Endothelial cell (in vitro differentiated cells): ENCODE measurements around the gene DPH1. TPM values are rescaled to one million over a fixed set of nuclear protein-coding genes. Genes with fewer than 3 reads are reported as not detected.

Experiments
- DNase-seq: peaks from one replicate; pipeline ENCODE4 v3.0.0; 2021; ENCODE audit warnings: low spot score
- H3K27ac Mint-ChIP-seq: one replicate; pipeline ENCODE4 v1.8.0; 2021; ENCODE audit warnings: mixed read lengths, inconsistent platforms; ENCODE audit not compliant: unreplicated experiment
- H3K27me3 Mint-ChIP-seq: one replicate; pipeline ENCODE4 v1.8.0; 2021; ENCODE audit warnings: mild to moderate bottlenecking, moderate library complexity, mixed read lengths, inconsistent platforms; ENCODE audit not compliant: unreplicated experiment
- H3K36me3 Mint-ChIP-seq: one replicate; pipeline ENCODE4 v1.8.0; 2021; ENCODE audit warnings: mild to moderate bottlenecking, low read depth, mixed read lengths, inconsistent platforms; ENCODE audit not compliant: unreplicated experiment
- H3K4me1 Mint-ChIP-seq: one replicate; pipeline ENCODE4 v1.8.0; 2021; ENCODE audit warnings: mild to moderate bottlenecking, mixed read lengths, inconsistent platforms; ENCODE audit not compliant: unreplicated experiment
- H3K4me3 Mint-ChIP-seq: one replicate; pipeline ENCODE4 v1.8.0; 2021; ENCODE audit warnings: mild to moderate bottlenecking, mixed read lengths, inconsistent platforms; ENCODE audit not compliant: unreplicated experiment
- H3K9me3 Mint-ChIP-seq: one replicate; pipeline ENCODE4 v1.8.0; 2021; ENCODE audit warnings: mixed read lengths, inconsistent platforms; ENCODE audit not compliant: unreplicated experiment
- total RNA-seq: library from RNA; stranded (reverse); fragmentation: NEBNext Ultra II Directional; extraction: Animal tissue kit (Norgen Biotek cat#: 25700); gene quantifications from one replicate; pipeline ENCODE4 v1.2.1, GENCODE V29; 2021; ENCODE audit not compliant: unreplicated experiment
- TF ChIP-seq, protein P1 (sequence below): fragments of 200-600 bp; sonication (generic); IDR thresholded peaks from one replicate; pipeline ENCODE4 v1.5.0; 2021; ENCODE audit warnings: antibody characterized with exemption; ENCODE audit not compliant: unreplicated experiment

The DPH1 gene
- total RNA-seq, 1 donor from 2014 or later: 27.1 TPM

DNA sequence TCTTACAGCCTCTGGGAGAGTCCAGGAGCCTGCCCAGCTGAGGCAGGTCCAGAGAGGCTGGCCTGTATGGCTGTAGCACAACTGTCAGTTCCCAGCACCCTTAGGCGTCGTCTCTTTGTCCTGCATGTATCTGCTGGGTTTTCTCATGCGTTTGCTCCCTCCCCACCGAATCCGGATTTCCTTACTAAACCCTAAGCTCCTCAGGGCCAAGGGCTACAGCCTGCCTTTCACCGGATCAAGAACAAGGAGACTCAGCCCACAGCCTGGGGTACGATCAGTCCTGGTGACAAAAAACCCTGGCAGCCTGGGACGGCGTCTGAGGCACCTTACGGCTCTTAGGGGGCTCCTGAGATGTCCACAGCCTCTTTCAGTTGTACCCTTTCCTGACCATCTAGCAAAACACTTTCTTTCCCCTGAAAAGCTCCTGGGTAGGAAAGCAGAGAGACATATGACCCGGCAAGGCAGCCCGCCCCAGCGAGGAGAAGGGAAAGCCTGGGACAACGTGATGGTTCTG, 37.2 kb downstream of the DPH1 start:
- Mint-ChIP-seq H3K4me1 (peaks cover 70% of the 10 kb centered on the region), H3K36me3 (peaks cover 37% of the 10 kb centered on the region), H3K27me3 (peaks cover 16% of the 10 kb centered on the region), H3K27ac (no peak overlapping the region), H3K9me3 (no peaks in the 10 kb centered on the region), H3K4me3 (no peak overlapping the region)
- TF ChIP-seq, protein P1, sequence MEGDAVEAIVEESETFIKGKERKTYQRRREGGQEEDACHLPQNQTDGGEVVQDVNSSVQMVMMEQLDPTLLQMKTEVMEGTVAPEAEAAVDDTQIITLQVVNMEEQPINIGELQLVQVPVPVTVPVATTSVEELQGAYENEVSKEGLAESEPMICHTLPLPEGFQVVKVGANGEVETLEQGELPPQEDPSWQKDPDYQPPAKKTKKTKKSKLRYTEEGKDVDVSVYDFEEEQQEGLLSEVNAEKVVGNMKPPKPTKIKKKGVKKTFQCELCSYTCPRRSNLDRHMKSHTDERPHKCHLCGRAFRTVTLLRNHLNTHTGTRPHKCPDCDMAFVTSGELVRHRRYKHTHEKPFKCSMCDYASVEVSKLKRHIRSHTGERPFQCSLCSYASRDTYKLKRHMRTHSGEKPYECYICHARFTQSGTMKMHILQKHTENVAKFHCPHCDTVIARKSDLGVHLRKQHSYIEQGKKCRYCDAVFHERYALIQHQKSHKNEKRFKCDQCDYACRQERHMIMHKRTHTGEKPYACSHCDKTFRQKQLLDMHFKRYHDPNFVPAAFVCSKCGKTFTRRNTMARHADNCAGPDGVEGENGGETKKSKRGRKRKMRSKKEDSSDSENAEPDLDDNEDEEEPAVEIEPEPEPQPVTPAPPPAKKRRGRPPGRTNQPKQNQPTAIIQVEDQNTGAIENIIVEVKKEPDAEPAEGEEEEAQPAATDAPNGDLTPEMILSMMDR: no peak
- DNase-seq: no peak

DNA sequence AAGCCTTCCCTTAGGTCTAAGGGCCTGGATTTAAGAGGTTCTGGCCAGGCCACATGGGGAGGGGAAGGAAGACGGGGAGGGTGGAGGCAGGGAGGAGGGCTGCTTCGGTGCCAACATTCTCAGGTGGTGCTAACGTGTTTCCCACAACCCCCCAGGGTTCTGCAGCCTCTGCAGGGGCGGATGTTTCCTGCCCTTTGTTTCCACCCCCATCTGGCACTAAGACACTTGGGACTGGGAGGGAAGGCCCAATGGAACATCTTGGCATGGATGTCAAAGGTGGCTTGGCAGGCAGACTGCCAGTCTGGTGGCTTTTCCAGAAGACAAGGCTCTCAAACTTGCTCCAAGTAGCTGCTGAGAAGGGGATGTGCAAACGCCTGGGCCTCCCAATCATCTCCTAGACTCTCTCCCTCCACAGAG, 37.7 kb downstream of the DPH1 start:
- DNase-seq: no peak
- Mint-ChIP-seq H3K4me3 (no peak overlapping the region), H3K27ac (no peak overlapping the region), H3K4me1 (peaks cover 65% of the 10 kb centered on the region), H3K27me3 (peaks cover 11% of the 10 kb centered on the region), H3K9me3 (no peaks in the 10 kb centered on the region), H3K36me3 (peaks cover 32% of the 10 kb centered on the region)
- TF ChIP-seq, protein P1: no peak

DNA sequence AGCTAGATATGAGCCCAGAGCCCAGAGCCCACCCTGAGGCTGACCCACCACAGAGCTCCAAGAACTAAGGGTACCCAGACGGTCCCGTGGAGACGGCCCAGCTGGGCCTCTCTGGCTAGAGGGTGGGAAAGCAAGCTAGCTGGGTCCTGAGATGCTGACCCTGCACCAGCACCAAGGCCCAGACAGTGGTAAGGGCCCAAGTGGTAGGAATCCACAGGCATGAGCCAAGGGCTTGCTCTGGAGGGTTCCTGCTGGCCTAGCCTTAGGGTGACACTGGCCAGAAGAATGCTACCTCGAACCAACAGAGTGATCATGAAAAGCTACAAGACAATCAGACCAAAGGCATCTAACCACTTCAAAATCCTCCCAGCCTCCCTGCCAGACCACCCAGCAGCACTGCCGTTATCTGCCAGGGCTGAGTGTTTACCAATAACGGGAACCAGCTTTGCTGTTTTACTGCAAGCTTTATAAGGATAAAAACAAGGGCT, 38.1 kb downstream of the DPH1 start:
- DNase-seq: no peak
- Mint-ChIP-seq H3K9me3 (no peaks in the 10 kb centered on the region), H3K36me3 (peaks cover 32% of the 10 kb centered on the region), H3K4me1 (peaks cover 61% of the 10 kb centered on the region), H3K27me3 (peaks cover 12% of the 10 kb centered on the region), H3K4me3 (no peak overlapping the region), H3K27ac (no peak overlapping the region)
- TF ChIP-seq, protein P1: no peak

DNA sequence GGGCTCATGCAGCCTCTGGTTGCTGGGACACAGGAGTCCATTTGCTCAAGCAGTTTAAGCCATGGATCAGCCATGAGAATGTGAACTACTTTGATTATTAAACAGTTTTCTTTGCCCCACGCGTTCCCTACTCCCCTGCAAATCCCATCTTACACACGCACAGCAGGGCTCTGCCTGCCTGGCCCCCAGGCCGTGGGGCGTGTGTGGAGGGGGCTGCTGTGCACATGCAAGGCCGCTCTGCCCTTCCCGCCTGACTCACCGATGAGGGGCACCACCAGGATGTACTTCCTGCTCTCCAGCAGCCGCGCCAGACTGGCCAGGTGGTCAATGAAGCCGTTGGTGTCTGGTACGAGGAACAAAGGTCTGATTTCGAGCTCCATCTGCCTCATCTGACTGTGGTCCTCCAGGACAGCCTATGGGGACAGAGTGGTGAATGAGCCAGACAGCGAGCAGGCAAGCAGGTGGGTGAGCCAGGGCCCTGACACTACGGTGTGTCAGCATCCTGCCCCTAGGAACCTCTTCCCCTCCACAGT, 38.6 kb downstream of the DPH1 start:
- Mint-ChIP-seq H3K36me3 (peaks cover 32% of the 10 kb centered on the region), H3K9me3 (no peaks in the 10 kb centered on the region), H3K4me3 (no peak overlapping the region), H3K4me1 (peaks cover 56% of the 10 kb centered on the region), H3K27ac (no peak overlapping the region), H3K27me3 (peaks cover 12% of the 10 kb centered on the region)
- TF ChIP-seq, protein P1: no peak
- DNase-seq: no peak

DNA sequence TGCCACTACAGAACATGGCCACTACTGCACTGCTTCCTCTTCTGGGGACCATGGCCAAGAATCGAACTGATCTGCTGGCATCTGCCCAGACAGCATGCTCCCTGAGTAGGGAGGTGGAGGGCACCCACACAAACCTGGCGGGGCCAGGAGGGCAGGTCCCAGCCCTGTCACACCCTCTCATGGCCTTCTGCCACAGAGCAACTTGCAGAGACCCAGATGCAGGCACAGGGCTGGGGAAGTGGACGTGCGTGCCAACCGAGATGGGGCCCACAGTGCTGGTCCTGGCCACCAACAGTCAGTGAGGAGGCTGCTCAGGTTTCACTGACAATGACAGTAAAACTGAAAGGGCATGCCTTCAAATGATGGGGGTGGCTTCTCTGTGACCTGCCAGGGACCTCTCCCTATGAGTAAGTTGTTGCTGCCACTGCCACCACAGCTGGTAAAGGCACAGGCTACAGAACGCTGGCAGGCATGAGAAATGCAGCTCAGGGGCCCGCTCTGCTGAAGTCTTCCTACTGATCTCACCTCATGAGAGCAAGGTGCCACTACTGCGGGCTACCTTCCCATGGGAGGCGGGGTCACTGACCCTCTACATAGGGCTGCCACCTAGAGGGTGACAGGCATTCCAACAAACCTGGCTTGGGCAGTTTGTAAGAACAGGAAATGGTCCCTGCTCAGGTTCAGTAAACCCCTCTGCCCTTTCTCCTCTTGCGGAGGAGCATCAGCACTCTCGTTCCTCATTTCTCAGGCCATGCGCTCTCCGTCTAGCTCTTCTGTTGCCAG, 40.5 kb downstream of the DPH1 start:
- TF ChIP-seq, protein P1: no peak
- Mint-ChIP-seq H3K4me1 (peaks cover 42% of the 10 kb centered on the region), H3K27me3 (peaks cover 5% of the 10 kb centered on the region), H3K36me3 (peaks cover 18% of the 10 kb centered on the region), H3K4me3 (no peak overlapping the region), H3K27ac (no peak overlapping the region), H3K9me3 (no peaks in the 10 kb centered on the region)
- DNase-seq: no peak
